Fibroblast of lung (primary cell): Measurements from ENCODE around the gene SERPINB3. TPM values are rescaled to one million over a fixed set of nuclear protein-coding genes. Genes with fewer than 3 reads are reported as not detected.
"Not testable (repeated sequence)": the region's sequence is repeated elsewhere in the genome, so short reads cannot be mapped to it uniquely, and the experiment has no call there.

ENCODE experiments used
- DNase-seq, 2 donors: peaks; one replicate each; pipeline versions ENCODE4 v3.0.0 to v3.0.0-alpha.2; 2010; ENCODE audit warnings: low read depth in 2 of 2
- H2AFZ ChIP-seq: 2 replicates; pipeline ENCODE4 v1.5.1; 2012; ENCODE audit warnings: low read length, control low read depth, inconsistent platforms
- H3K27ac ChIP-seq: 2 replicates; pipeline ENCODE4 v1.5.1; 2011; ENCODE audit warnings: low read length, control low read depth; ENCODE audit not compliant: insufficient read depth
- H3K27me3 ChIP-seq: 2 replicates; pipeline ENCODE4 v1.5.1; 2011; ENCODE audit warnings: mild to moderate bottlenecking, low read length; ENCODE audit not compliant: control insufficient read depth, insufficient read depth
- H3K36me3 ChIP-seq: 2 replicates; pipeline ENCODE4 v1.5.1; 2011; ENCODE audit warnings: low read length; ENCODE audit not compliant: control insufficient read depth, insufficient read depth
- H3K4me1 ChIP-seq: 2 replicates; pipeline ENCODE4 v1.5.1; 2011; ENCODE audit warnings: low read length; ENCODE audit not compliant: control insufficient read depth, insufficient read depth; ENCODE audit errors: extremely low read depth
- H3K4me2 ChIP-seq: 2 replicates; pipeline ENCODE4 v1.5.1; 2011; ENCODE audit warnings: low read length, control low read depth; ENCODE audit not compliant: insufficient read depth; ENCODE audit errors: extremely low read depth
- H3K4me3 ChIP-seq, 4 experiments: fragments of 200-600 bp in 1 of 4; sonication (generic) in 1 of 4; replicated peaks in 1 of 4; 2 replicates each; pipeline ENCODE4 v1.5.1; 2011 to 2016; ENCODE audit warnings: low read length in 4 of 4, low read depth in 3 of 4, mild to moderate bottlenecking in 3 of 4, control low read depth in 2 of 4, inconsistent platforms in 1 of 4, mixed read lengths in 1 of 4; ENCODE audit not compliant: insufficient read depth in 1 of 4; ENCODE audit errors: control extremely low read depth in 1 of 4
- H3K79me2 ChIP-seq: 2 replicates; pipeline ENCODE4 v1.5.1; 2012; ENCODE audit warnings: mild to moderate bottlenecking, low read length, inconsistent platforms; ENCODE audit not compliant: control insufficient read depth, insufficient read depth
- H3K9ac ChIP-seq: 2 replicates; pipeline ENCODE4 v1.5.1; 2011; ENCODE audit warnings: mild to moderate bottlenecking, low read length, control low read depth; ENCODE audit not compliant: insufficient read depth
- H3K9me3 ChIP-seq: 2 replicates; pipeline ENCODE4 v1.5.1; 2012; ENCODE audit warnings: low read depth, low read length; ENCODE audit not compliant: control insufficient read depth, insufficient read depth
- H4K20me1 ChIP-seq: 2 replicates; pipeline ENCODE4 v1.5.1; 2011; ENCODE audit warnings: low read length; ENCODE audit not compliant: control insufficient read depth, insufficient read depth; ENCODE audit errors: extremely low read depth
- CTCF ChIP-seq, 2 donors: IDR thresholded peaks in 1 of 2; conservative IDR thresholded peaks in 1 of 2; 1 replicate in 1 of 2; 2 replicates in 1 of 2; pipeline ENCODE4 v1.5.1; 2011 to 2012; ENCODE audit warnings: low read length in 2 of 2, control low read depth in 1 of 2, inconsistent platforms in 1 of 2, low read depth in 1 of 2, mild to moderate bottlenecking in 1 of 2
- EZH2 ChIP-seq: IDR thresholded peaks from 2 replicates; pipeline ENCODE4 v1.5.1; 2012; ENCODE audit warnings: low read length, control low read depth, mild to moderate bottlenecking; ENCODE audit errors: missing control alignments
- polyA plus RNA-seq, 2 donors: library from polyadenylated mRNA; depleted of rRNA in 1 of 2; stranded (reverse) in 1 of 2; unstranded in 1 of 2; fragments of >200 nt; gene quantifications; 2 replicates each; pipeline ENCODE4 v1.2.1, GENCODE V29; 2011 to 2012; ENCODE audit warnings: missing spikeins in 1 of 2
- total RNA-seq: library from RNA; depleted of rRNA; stranded (reverse); fragments of >200 nt; gene quantifications from 2 replicates; pipeline ENCODE4 v1.2.1, GENCODE V29; 2014

SERPINB3 gene
- total and polyA plus RNA-seq, 2 donors (not counting 1 experiment from before 2014, with no cell fraction given), result not detected

GRCh38 chr18:63677500-63678225 lies 16.0 kb upstream of the SERPINB3 start:
- Histone ChIP-seq H3K4me1 (no peaks in the 10 kb centered on the region), H3K9me3 (no peaks in the 10 kb centered on the region), H3K4me3 (no peak overlapping the region), H2AFZ (no peak overlapping the region), H4K20me1 (no peaks in the 10 kb centered on the region), H3K27me3 (no peaks in the 10 kb centered on the region), H3K27ac (no peak overlapping the region), H3K9ac (no peak overlapping the region), H3K79me2 (no peaks in the 10 kb centered on the region), H3K4me2 (no peak overlapping the region), H3K36me3 (no peaks in the 10 kb centered on the region)
- TF ChIP-seq CTCF (conservative IDR thresholded peaks at IDR 0.05 in 1 of 2, IDR thresholded peaks at IDR 0.05 in 1 of 2; ENCODE audit: low read depth in 1 of 2, low read length in 2 of 2), result no peak
- TF ChIP-seq EZH2, result no peak
- no peak for DNase-seq

- H4K20me1 ChIP-seq, result no peaks in the 10 kb centered on the region
- no peak overlapping the region for H3K9ac ChIP-seq
- H3K9me3 ChIP-seq, result no peaks in the 10 kb centered on the region
- no peaks in the 10 kb centered on the region for H3K27me3 ChIP-seq
- no peak overlapping the region for H3K27ac ChIP-seq
- TF ChIP-seq CTCF (conservative IDR thresholded peaks at IDR 0.05 in 1 of 2, IDR thresholded peaks at IDR 0.05 in 1 of 2; ENCODE audit: low read depth in 1 of 2, low read length in 2 of 2) (peak in 1 of 2 donors; percentile 25), EZH2 (no peak)
- H3K79me2 ChIP-seq, result no peaks in the 10 kb centered on the region
- no peak for DNase-seq
- H3K4me3 ChIP-seq, result no peak overlapping the region
- H3K4me2 ChIP-seq, result no peak overlapping the region
- no peaks in the 10 kb centered on the region for H3K4me1 ChIP-seq
- H2AFZ ChIP-seq, result no peak overlapping the region
- no peaks in the 10 kb centered on the region for H3K36me3 ChIP-seq
These were observed 15.0 kb upstream of the SERPINB3 start for GRCh38 chr18:63676526-63677323.

- Histone ChIP-seq H3K79me2 (no peaks in the 10 kb centered on the region), H3K27ac (no peak overlapping the region), H2AFZ (no peak overlapping the region), H3K4me1 (no peaks in the 10 kb centered on the region), H3K27me3 (no peaks in the 10 kb centered on the region), H3K36me3 (no peaks in the 10 kb centered on the region), H3K4me2 (no peak overlapping the region), H4K20me1 (no peaks in the 10 kb centered on the region), H3K4me3 (no peak overlapping the region), H3K9me3 (no peaks in the 10 kb centered on the region), H3K9ac (no peak overlapping the region)
- DNase-seq, result no peak
- TF ChIP-seq CTCF (conservative IDR thresholded peaks at IDR 0.05 in 1 of 2, IDR thresholded peaks at IDR 0.05 in 1 of 2; ENCODE audit: low read depth in 1 of 2, low read length in 2 of 2) (no peak), EZH2 (no peak)
These were observed 2.9 kb upstream of the SERPINB3 start for GRCh38 chr18:63664571-63664970.

GRCh38 chr18:63658920-63659319 lies 2.8 kb downstream of the SERPINB3 start:
- not testable (repeated sequence) for DNase-seq, H3K4me3 ChIP-seq, H2AFZ ChIP-seq, H3K36me3 ChIP-seq, H3K9me3 ChIP-seq, H3K9ac ChIP-seq, H3K79me2 ChIP-seq, H3K4me2 ChIP-seq, H4K20me1 ChIP-seq, H3K4me1 ChIP-seq, H3K27ac ChIP-seq, H3K27me3 ChIP-seq
